Spinal cord (tissue), 10 donors: Measurements from ENCODE around the gene CUX1. TPM values are rescaled to one million over a fixed set of nuclear protein-coding genes. Genes with fewer than 3 reads are reported as not detected.
"Not testable (repeated sequence)": the region's sequence is repeated elsewhere in the genome, so short reads cannot be mapped to it uniquely, and the experiment has no call there.

Experiments
- DNase-seq, 6 donors: peaks; one replicate each; pipeline versions ENCODE4 v3.0.0 to v3.0.0-alpha.2; 2013 to 2015; ENCODE audit warnings: low spot score in 6 of 6, low read depth in 4 of 6
- H3K27ac ChIP-seq: one replicate; pipeline ENCODE4 v1.5.1; 2013; ENCODE audit warnings: low read depth, low read length, control low read depth
- H3K27me3 ChIP-seq: one replicate; pipeline ENCODE4 v1.6.1; 2013; ENCODE audit warnings: low read length; ENCODE audit not compliant: control insufficient read depth, insufficient read depth
- H3K36me3 ChIP-seq: one replicate; pipeline ENCODE4 v1.6.1; 2013; ENCODE audit warnings: low read length; ENCODE audit not compliant: control insufficient read depth, insufficient read depth
- H3K4me1 ChIP-seq: one replicate; pipeline ENCODE4 v1.6.1; 2013; ENCODE audit warnings: low read length; ENCODE audit not compliant: control insufficient read depth, insufficient read depth
- H3K4me3 ChIP-seq: one replicate; pipeline ENCODE4 v1.5.1; 2013; ENCODE audit warnings: low read depth, low read length, control low read depth
- H3K9me3 ChIP-seq: one replicate; pipeline ENCODE4 v1.6.1; 2013; ENCODE audit warnings: low read length; ENCODE audit not compliant: control insufficient read depth, insufficient read depth
- WGBS: methylation state at CpG from one replicate; pipeline ENCODE4 v1.1.5; 2013; ENCODE audit warnings: missing lambda C conversion rate; ENCODE audit not compliant: insufficient coverage; 5-methylcytosine and 5-hydroxymethylcytosine counted together
- polyA plus RNA-seq, 2 donors: library from polyadenylated mRNA; unstranded; fragments of 120-200 nt; gene quantifications; one replicate each; pipeline ENCODE4 v1.2.1, GENCODE V29; 2013; ENCODE audit not compliant: insufficient read length in 2 of 2
- total RNA-seq, 2 donors: library from RNA; depleted of rRNA in 1 of 2; stranded (reverse); fragments of 120-200 nt in 1 of 2; fragments of >200 nt in 1 of 2; gene quantifications; one replicate each; pipeline versions ENCODE4 v1.2.3 to v1.2.4, GENCODE V29; 2013 to 2014
- donor health status: healthy.

CUX1 gene
- total and polyA plus RNA-seq, 4 donors: 45.1 to 111 (median 76.1) TPM

- Histone ChIP-seq H3K9me3 (no peaks in the 10 kb centered on the region), H3K27ac (no peak overlapping the region), H3K4me1 (peaks cover 20% of the 10 kb centered on the region), H3K4me3 (no peak overlapping the region), H3K27me3 (no peaks in the 10 kb centered on the region), H3K36me3 (peaks cover 7% of the 10 kb centered on the region)
- DNase-seq: no peak
- 56% methylated on average over 1 of the region's 4 CpGs for WGBS
These were observed 165.9 kb downstream of the CUX1 start for GRCh38 chr7:101983147-101983811.

GRCh38 chr7:101984133-101984879, 166.9 kb downstream of the CUX1 start:
- peaks cover 20% of the 10 kb centered on the region for H3K4me1 ChIP-seq
- H3K36me3 ChIP-seq: peaks cover 13% of the 10 kb centered on the region
- no peak overlapping the region for H3K27ac ChIP-seq
- 90% methylated on average over 13 of the region's 18 CpGs for WGBS
- no peak for DNase-seq
- no peaks in the 10 kb centered on the region for H3K9me3 ChIP-seq
- no peak overlapping the region for H3K4me3 ChIP-seq
- H3K27me3 ChIP-seq: no peaks in the 10 kb centered on the region

- peak in 1 of 6 donors; percentile 88 for DNase-seq
- peaks cover 16% of the 10 kb centered on the region for H3K36me3 ChIP-seq
- no peak overlapping the region for H3K27ac ChIP-seq
- 60% methylated on average over 9 of the region's 14 CpGs for WGBS
- H3K9me3 ChIP-seq: no peaks in the 10 kb centered on the region
- H3K4me3 ChIP-seq: no peak overlapping the region
- H3K27me3 ChIP-seq: no peaks in the 10 kb centered on the region
- peaks cover 20% of the 10 kb centered on the region for H3K4me1 ChIP-seq
These were observed 167.9 kb downstream of the CUX1 start for GRCh38 chr7:101985057-101985902.

- H3K4me3 ChIP-seq: no peak overlapping the region
- H3K9me3 ChIP-seq: no peaks in the 10 kb centered on the region
- H3K4me1 ChIP-seq: peaks cover 20% of the 10 kb centered on the region
- H3K27ac ChIP-seq: no peak overlapping the region
- no peaks in the 10 kb centered on the region for H3K27me3 ChIP-seq
- WGBS: 37% methylated on average over 11 of the region's 16 CpGs
- peaks cover 16% of the 10 kb centered on the region for H3K36me3 ChIP-seq
- DNase-seq: peak in 2 of 6 donors; percentile 20 to 61
These were observed 168.7 kb downstream of the CUX1 start for GRCh38 chr7:101985903-101986734.

- H3K9me3 ChIP-seq: no peaks in the 10 kb centered on the region
- WGBS: 94% methylated on average over 10 of the region's 13 CpGs
- H3K27ac ChIP-seq: no peak overlapping the region
- no peak for DNase-seq
- no peaks in the 10 kb centered on the region for H3K27me3 ChIP-seq
- H3K4me3 ChIP-seq: no peak overlapping the region
- H3K4me1 ChIP-seq: peaks cover 20% of the 10 kb centered on the region
- peaks cover 16% of the 10 kb centered on the region for H3K36me3 ChIP-seq
These were observed 170.1 kb downstream of the CUX1 start for GRCh38 chr7:101987494-101987893.

- Histone ChIP-seq H3K4me1 (peaks cover 20% of the 10 kb centered on the region), H3K36me3 (peaks cover 16% of the 10 kb centered on the region)
- not testable (repeated sequence) for H3K4me3 ChIP-seq, H3K9me3 ChIP-seq, H3K27ac ChIP-seq, DNase-seq, H3K27me3 ChIP-seq
- 90% methylated on average over 7 of the region's 10 CpGs for WGBS
These were observed 170.6 kb downstream of the CUX1 start for GRCh38 chr7:101988060-101988459.

- 98% methylated on average over 4 of the region's 9 CpGs for WGBS
- Histone ChIP-seq H3K4me3 (no peak overlapping the region), H3K9me3 (no peaks in the 10 kb centered on the region), H3K36me3 (peaks cover 16% of the 10 kb centered on the region), H3K27ac (no peak overlapping the region), H3K27me3 (no peaks in the 10 kb centered on the region), H3K4me1 (peaks cover 20% of the 10 kb centered on the region)
- DNase-seq: no peak
These were observed 171.1 kb downstream of the CUX1 start for GRCh38 chr7:101988513-101988912.

- no peak for DNase-seq
- H3K4me3 ChIP-seq: no peak overlapping the region
- H3K9me3 ChIP-seq: no peaks in the 10 kb centered on the region
- H3K27me3 ChIP-seq: no peaks in the 10 kb centered on the region
- H3K27ac ChIP-seq: no peak overlapping the region
- H3K4me1 ChIP-seq: peaks cover 20% of the 10 kb centered on the region
- peaks cover 16% of the 10 kb centered on the region for H3K36me3 ChIP-seq
- WGBS: 97% methylated on average over 20 of the region's 20 CpGs
These were observed 171.7 kb downstream of the CUX1 start for GRCh38 chr7:101989101-101989500.
